ENCODE measurements around the gene INKA2. TPM values are rescaled to one million over a fixed set of nuclear protein-coding genes. Genes with fewer than 3 reads are reported as not detected.

INKA2 gene
- 3.4 TPM for polyA plus RNA-seq (2012; ENCODE audit: insufficient read depth, insufficient read length, low read depth)

- Histone ChIP-seq H3K9me3 (no peaks in the 10 kb centered on the region), H3K4me1 (no peaks in the 10 kb centered on the region; the same call in 1 of the 2 replicates), H3K4me3 (ENCODE audit: low read depth, low read length) (peak within 1 kb of the TSS; percentile 69), H3K36me3 (no peaks in the 10 kb centered on the region), H3K27me3 (no peaks in the 10 kb centered on the region)
- TF ChIP-seq CTCF (IDR thresholded peaks at IDR 0.05; ENCODE audit: low read depth, low read length) = no peak
- peak; percentile 93 for DNase-seq
Observed at GRCh38 chr1:111739194-111739924, at the start of gene INKA2. Gene INKA2, minus strand, starts transcription at chr1:111739395. Its CDS starts 153 bp downstream, at chr1:111739242.

GRCh38 chr1:111786669-111787207, 47.5 kb upstream of the INKA2 start:
- H3K27me3 ChIP-seq = peaks cover 22% of the 10 kb centered on the region
- H3K36me3 ChIP-seq = no peaks in the 10 kb centered on the region
- H3K9me3 ChIP-seq = no peaks in the 10 kb centered on the region
- no peak for DNase-seq
- no peak for TF ChIP-seq CTCF (IDR thresholded peaks at IDR 0.05; ENCODE audit: low read depth, low read length)
- no peaks in the 10 kb centered on the region for H3K4me1 ChIP-seq
- H3K4me3 ChIP-seq (ENCODE audit: low read depth, low read length) = no peak overlapping the region

GRCh38 chr1:111784273-111784901, 45.2 kb upstream of the INKA2 start:
- DNase-seq = no peak
- no peaks in the 10 kb centered on the region for H3K9me3 ChIP-seq
- no peak for TF ChIP-seq CTCF (IDR thresholded peaks at IDR 0.05; ENCODE audit: low read depth, low read length)
- no peaks in the 10 kb centered on the region for H3K36me3 ChIP-seq
- H3K4me3 ChIP-seq (ENCODE audit: low read depth, low read length) = no peak overlapping the region
- peaks cover 5% of the 10 kb centered on the region; the same call in 1 of the 2 replicates for H3K27me3 ChIP-seq
- no peaks in the 10 kb centered on the region for H3K4me1 ChIP-seq

GRCh38 chr1:111779546-111779945, 40.4 kb upstream of the INKA2 start:
- Histone ChIP-seq H3K4me1 (no peaks in the 10 kb centered on the region), H3K36me3 (no peaks in the 10 kb centered on the region), H3K27me3 (no peaks in the 10 kb centered on the region; the same call in 1 of the 2 replicates), H3K9me3 (no peaks in the 10 kb centered on the region), H3K4me3 (ENCODE audit: low read depth, low read length) (no peak overlapping the region)
- DNase-seq = no peak
- no peak for TF ChIP-seq CTCF (IDR thresholded peaks at IDR 0.05; ENCODE audit: low read depth, low read length)

- no peak overlapping the region for H3K4me3 ChIP-seq (ENCODE audit: low read depth, low read length)
- no peaks in the 10 kb centered on the region for H3K4me1 ChIP-seq
- H3K9me3 ChIP-seq = no peaks in the 10 kb centered on the region
- DNase-seq = no peak
- H3K36me3 ChIP-seq = no peaks in the 10 kb centered on the region
- no peaks in the 10 kb centered on the region; the same call in 1 of the 2 replicates for H3K27me3 ChIP-seq
- no peak for TF ChIP-seq CTCF (IDR thresholded peaks at IDR 0.05; ENCODE audit: low read depth, low read length)
Observed at GRCh38 chr1:111778541-111779051, 39.4 kb upstream of the INKA2 start.

Measured in BE2C (cell line).